SU-DHL-6 (cell line): ENCODE measurements around the gene NOX5.
"Not testable (repeated sequence)": the region's sequence is repeated elsewhere in the genome, so short reads cannot be mapped to it uniquely, and the experiment has no call there.

Experiments
- H2AFZ ChIP-seq: fragments of 200-600 bp; sonication (generic); 2 replicates; pipeline ENCODE4 v1.6.1; 2014; ENCODE audit warnings: low read depth, mild to moderate bottlenecking, moderate library complexity, mixed read lengths, antibody characterized with exemption, low read length; ENCODE audit not compliant: severe bottlenecking
- H3F3A ChIP-seq: fragments of 200-600 bp; shearing (Covaris generic); 2 replicates; pipeline ENCODE4 v1.6.0; 2016; ENCODE audit warnings: antibody characterized with exemption, mild to moderate bottlenecking; ENCODE audit not compliant: insufficient read depth
- H3K27ac ChIP-seq: fragments of 200-600 bp; sonication (generic); 2 replicates; pipeline ENCODE4 v1.5.1; 2016; ENCODE audit warnings: low read depth, mild to moderate bottlenecking, low read length, moderate library complexity, mixed read lengths
- H3K27me3 ChIP-seq: fragments of 200-600 bp; sonication (generic), shearing (Covaris generic); 2 replicates; pipeline ENCODE4 v1.6.0; 2014; ENCODE audit warnings: mild to moderate bottlenecking, low read length
- H3K36me3 ChIP-seq: fragments of 200-600 bp; sonication (generic); 2 replicates; pipeline ENCODE4 v1.6.1; 2014; ENCODE audit warnings: mild to moderate bottlenecking, low read length, mixed read lengths
- H3K4me2 ChIP-seq: fragments of 300-600, 200-600 bp; shearing (Covaris generic), sonication (generic); 2 replicates; pipeline ENCODE4 v1.6.0; 2014; ENCODE audit warnings: low read length, low read depth, mild to moderate bottlenecking; ENCODE audit not compliant: poor library complexity, severe bottlenecking
- H3K4me3 ChIP-seq: fragments of 200-600 bp; sonication (generic); 2 replicates; pipeline ENCODE4 v1.5.1; 2014; ENCODE audit warnings: antibody characterized with exemption, low read length, mild to moderate bottlenecking, mixed read lengths; ENCODE audit not compliant: insufficient read depth, poor library complexity, severe bottlenecking
- H3K79me2 ChIP-seq: fragments of 200-600 bp; sonication (generic); 2 replicates; pipeline ENCODE4 v1.6.1; 2014; ENCODE audit warnings: mild to moderate bottlenecking, low read length, moderate library complexity; ENCODE audit not compliant: insufficient read depth
- H3K9ac ChIP-seq: fragments of 200-600 bp; sonication (generic); 2 replicates; pipeline ENCODE4 v1.7.0; 2014; ENCODE audit warnings: mild to moderate bottlenecking, low read length
- H3K9me2 ChIP-seq: fragments of 200-600 bp; sonication (generic); replicated peaks from 2 replicates; pipeline ENCODE4 v1.6.1; 2014; ENCODE audit warnings: low read length; ENCODE audit not compliant: insufficient read depth
- H3K9me3 ChIP-seq: fragments of 200-600 bp; sonication (generic); 2 replicates; pipeline ENCODE4 v1.6.1; 2014; ENCODE audit warnings: low read length, mixed read lengths; ENCODE audit not compliant: insufficient read depth
- H4K20me1 ChIP-seq: fragments of 200-600 bp; sonication (generic); 2 replicates; pipeline ENCODE4 v1.6.1; 2014; ENCODE audit warnings: low read depth, mild to moderate bottlenecking, antibody characterized with exemption, low read length, moderate library complexity, mixed read lengths
- CTCF ChIP-seq: fragments of 200-600 bp; sonication (generic); IDR thresholded peaks from one replicate; pipeline ENCODE4 v1.5.1; 2017; ENCODE audit warnings: antibody characterized with exemption, mild to moderate bottlenecking, low read length, moderate library complexity; ENCODE audit not compliant: insufficient read depth, poor library complexity, severe bottlenecking
- EZH2phosphoT487 ChIP-seq: fragments of 200-600 bp; sonication (generic), shearing (Covaris generic); conservative IDR thresholded peaks from 2 replicates; pipeline ENCODE4 v1.6.1; 2018; ENCODE audit warnings: mild to moderate bottlenecking, antibody characterized with exemption, low read length, moderate library complexity, mixed read lengths

Gene NOX5

DNA sequence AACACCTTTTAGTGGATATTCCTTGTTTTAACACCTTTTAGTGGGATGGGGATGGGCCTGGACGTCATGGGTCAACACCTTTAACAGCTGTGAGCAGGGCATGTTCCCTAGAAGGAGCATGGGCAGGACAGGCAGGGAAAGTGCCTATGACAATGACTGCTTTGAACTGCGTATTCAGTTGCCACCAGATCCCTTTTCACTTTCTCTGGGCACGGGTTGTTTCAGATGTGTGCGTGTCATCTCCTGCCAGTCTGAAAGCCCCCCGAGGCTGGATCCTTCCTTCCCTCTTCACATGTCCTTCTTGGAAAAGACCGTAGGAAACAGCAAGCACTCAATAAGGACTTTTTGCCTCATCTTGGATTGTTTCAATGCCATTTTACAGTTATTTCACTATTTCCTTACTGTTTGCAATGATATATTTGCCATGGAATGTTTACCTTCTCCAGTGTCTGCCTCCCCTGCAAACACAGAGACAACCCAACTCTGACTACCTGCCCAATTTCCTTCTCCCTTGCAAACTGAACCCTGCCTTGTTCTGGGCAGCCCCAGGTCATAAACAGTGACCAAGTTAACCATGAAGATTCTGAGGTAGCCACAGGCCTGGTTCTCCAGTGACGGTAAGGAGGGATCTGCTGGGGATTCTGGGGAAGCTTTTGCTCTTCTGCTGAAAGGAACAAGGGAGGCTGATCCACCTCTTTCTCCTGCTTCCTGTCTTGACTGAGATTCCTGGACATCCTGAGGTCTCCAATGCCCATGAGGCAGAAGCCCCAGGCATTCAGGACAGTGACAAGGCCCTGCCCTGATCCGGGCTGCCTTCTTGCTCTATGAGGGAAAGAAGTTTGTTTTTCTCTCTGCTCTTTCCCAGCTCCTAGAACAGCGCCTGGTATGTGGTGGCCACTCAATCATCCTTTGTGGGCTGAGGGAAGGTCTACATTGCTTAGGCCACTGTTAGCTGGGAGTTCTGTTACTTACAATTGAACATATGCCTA lies 51.8 kb downstream of the NOX5 start:
- no peaks in the 10 kb centered on the region for H3K27me3 ChIP-seq
- H3K4me3 ChIP-seq, result no peak overlapping the region
- no peak overlapping the region for H3K27ac ChIP-seq
- H2AFZ ChIP-seq, result no peak overlapping the region
- H3K79me2 ChIP-seq, result no peaks in the 10 kb centered on the region
- H4K20me1 ChIP-seq, result no peaks in the 10 kb centered on the region
- no peak for TF ChIP-seq EZH2phosphoT487
- no peak for TF ChIP-seq CTCF
- H3K36me3 ChIP-seq, result no peaks in the 10 kb centered on the region
- H3K9me3 ChIP-seq, result no peaks in the 10 kb centered on the region
- H3K4me2 ChIP-seq, result no peak overlapping the region
- no peaks in the 10 kb centered on the region for H3K9me2 ChIP-seq
- H3K9ac ChIP-seq, result no peak overlapping the region
- H3F3A ChIP-seq, result no peaks in the 10 kb centered on the region

- no peak overlapping the region for H3K27ac ChIP-seq
- TF ChIP-seq CTCF (no peak), EZH2phosphoT487 (no peak)
Measured at GRCh38 chr15:69067296-69067695, 52.8 kb downstream of the NOX5 start.

DNA sequence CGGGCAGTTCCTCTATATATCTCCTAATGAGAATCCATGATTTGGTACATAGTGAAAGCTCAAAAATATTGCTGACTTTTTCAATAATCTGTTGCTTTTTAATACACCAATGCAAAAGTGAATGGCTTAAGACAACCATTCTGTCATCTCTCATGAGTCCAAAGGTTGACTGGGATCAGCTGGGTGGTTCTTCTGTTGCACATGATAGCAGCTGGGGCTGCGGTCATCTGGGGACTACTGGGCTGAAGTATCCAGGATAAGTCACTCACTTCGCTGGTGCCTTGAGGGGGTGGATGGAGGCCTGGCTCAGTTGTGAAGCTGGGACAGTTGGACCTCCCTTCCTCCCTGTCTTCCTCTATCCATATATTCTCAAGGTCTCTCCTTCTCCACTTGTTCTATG lies 53.7 kb downstream of the NOX5 start:
- H3K4me2 ChIP-seq, result no peak overlapping the region
- no peaks in the 10 kb centered on the region for H3F3A ChIP-seq
- H3K79me2 ChIP-seq, result no peaks in the 10 kb centered on the region
- no peak overlapping the region for H2AFZ ChIP-seq
- H3K4me3 ChIP-seq, result no peak overlapping the region
- no peaks in the 10 kb centered on the region for H3K9me2 ChIP-seq
- no peaks in the 10 kb centered on the region for H3K9me3 ChIP-seq
- H3K27ac ChIP-seq, result no peak overlapping the region
- H3K36me3 ChIP-seq, result no peaks in the 10 kb centered on the region
- H3K9ac ChIP-seq, result no peak overlapping the region
- TF ChIP-seq EZH2phosphoT487 (no peak), CTCF (no peak)
- no peaks in the 10 kb centered on the region for H4K20me1 ChIP-seq
- H3K27me3 ChIP-seq, result no peaks in the 10 kb centered on the region

More at GRCh38 chr15:69067296-69067695, 52.8 kb downstream of the NOX5 start:
- no peaks in the 10 kb centered on the region for H3K9me3 ChIP-seq
- no peaks in the 10 kb centered on the region for H3K79me2 ChIP-seq
- H4K20me1 ChIP-seq, result no peaks in the 10 kb centered on the region
- H3K9me2 ChIP-seq, result no peaks in the 10 kb centered on the region
- no peak overlapping the region for H3K9ac ChIP-seq
- H2AFZ ChIP-seq, result no peak overlapping the region
- no peak overlapping the region for H3K4me2 ChIP-seq
- H3F3A ChIP-seq, result no peaks in the 10 kb centered on the region
- no peaks in the 10 kb centered on the region for H3K27me3 ChIP-seq
- H3K4me3 ChIP-seq, result no peak overlapping the region
- no peaks in the 10 kb centered on the region for H3K36me3 ChIP-seq

DNA sequence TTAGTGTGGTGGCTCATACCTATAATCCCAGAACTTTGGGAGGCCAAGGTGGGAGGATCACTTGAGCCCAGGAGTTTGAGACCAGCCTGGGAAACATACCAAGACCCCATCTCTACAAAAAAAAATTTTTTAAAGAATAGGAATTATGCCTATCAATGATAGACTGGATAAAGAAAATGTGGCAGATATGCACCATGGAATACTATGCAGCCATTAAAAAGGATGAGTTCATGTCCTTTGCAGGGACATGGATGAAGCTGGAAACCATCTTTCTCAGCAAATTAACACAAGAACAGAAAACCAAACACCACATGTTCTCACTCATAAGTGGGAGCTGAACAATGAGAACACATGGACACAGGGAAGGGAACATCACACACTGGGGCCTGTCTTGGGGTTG lies 54.8 kb downstream of the NOX5 start:
- H4K20me1 ChIP-seq, H3K27me3 ChIP-seq, H3K27ac ChIP-seq, H3K4me2 ChIP-seq, H3K36me3 ChIP-seq, H3K9me2 ChIP-seq, H3K79me2 ChIP-seq, H3K9ac ChIP-seq, H3K4me3 ChIP-seq, H2AFZ ChIP-seq, H3K9me3 ChIP-seq, H3F3A ChIP-seq: not testable (repeated sequence)
